Activated T-cell treated with anti-CD3 and anti-CD28 coated beads, Interleukin-2, amount 50 U/mL, for 4 hours (primary cell): ENCODE measurements around the gene KRTAP5-3. TPM values are rescaled to one million over a fixed set of nuclear protein-coding genes. Genes with fewer than 3 reads are reported as not detected.
"Not testable (repeated sequence)": the region's sequence is repeated elsewhere in the genome, so short reads cannot be mapped to it uniquely, and the experiment has no call there.

ENCODE experiments used
- ATAC-seq, 2 donors: fragments of 200-7000 bp; cut with Tn5 transposase; one replicate each; pipeline ENCODE4 v1.10.0; 2021
- DNase-seq: peaks from one replicate; pipeline ENCODE4 v3.0.0-alpha.2; 2020
- H3K27me3 Mint-ChIP-seq: one replicate; pipeline ENCODE4 v1.8.0; 2021; ENCODE audit warnings: low read depth, mixed read lengths
- H3K36me3 Mint-ChIP-seq: one replicate; pipeline ENCODE4 v1.8.0; 2022; ENCODE audit warnings: mixed read lengths; ENCODE audit not compliant: insufficient read depth
- H3K4me1 Mint-ChIP-seq: one replicate; pipeline ENCODE4 v1.8.0; 2021; ENCODE audit warnings: low read depth, mixed read lengths
- H3K4me3 Mint-ChIP-seq: one replicate; pipeline ENCODE4 v1.8.0; 2021; ENCODE audit warnings: mild to moderate bottlenecking, moderate library complexity, mixed read lengths
- H3K9me3 Mint-ChIP-seq: one replicate; pipeline ENCODE4 v1.8.0; 2021; ENCODE audit warnings: mixed read lengths
- total RNA-seq, 3 donors: library from RNA; stranded (reverse); gene quantifications; one replicate each; pipeline ENCODE4 v1.2.1, GENCODE V29; 2021

Gene KRTAP5-3
- total RNA-seq, 3 donors from 2014 or later = not detected

GRCh38 chr11:1595994-1596575 is 12.2 kb downstream of the KRTAP5-3 start:
- Mint-ChIP-seq H3K4me1 (peaks cover 11% of the 10 kb centered on the region), H3K27me3 (peaks cover 24% of the 10 kb centered on the region)
- not testable (repeated sequence) for H3K9me3 Mint-ChIP-seq, ATAC-seq, H3K4me3 Mint-ChIP-seq, H3K36me3 Mint-ChIP-seq, DNase-seq

- Mint-ChIP-seq H3K27me3 (peaks cover 19% of the 10 kb centered on the region), H3K4me3 (no peak overlapping the region)
- ATAC-seq = no peak
Observed at GRCh38 chr11:1592628-1593027, 15.6 kb downstream of the KRTAP5-3 start.

DNA sequence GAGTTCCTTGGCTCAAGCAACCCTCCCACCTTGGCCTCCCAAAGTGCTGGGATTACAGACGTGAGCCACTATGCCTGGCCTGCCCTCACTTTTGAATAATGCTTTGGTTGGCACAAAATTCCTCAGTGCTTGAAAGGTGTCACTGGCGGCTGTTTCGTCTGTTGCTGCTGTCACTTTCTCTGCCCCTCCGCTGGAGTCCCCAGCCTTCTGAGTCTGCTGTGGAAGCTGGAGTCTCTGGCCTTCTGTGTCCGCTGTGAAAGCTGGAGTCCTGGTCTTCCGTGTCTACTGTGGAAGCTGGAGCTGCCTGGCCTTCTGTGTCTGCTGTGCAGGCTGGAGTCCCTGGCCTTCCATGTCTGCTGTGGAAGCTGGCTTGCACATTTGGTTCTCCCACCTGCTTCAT is 18.3 kb downstream of the KRTAP5-3 start:
- H3K9me3 Mint-ChIP-seq = no peaks in the 10 kb centered on the region
- no peaks in the 10 kb centered on the region for H3K36me3 Mint-ChIP-seq
- H3K4me1 Mint-ChIP-seq = peaks cover 25% of the 10 kb centered on the region
- H3K4me3 Mint-ChIP-seq = no peak overlapping the region
- peaks cover 4% of the 10 kb centered on the region for H3K27me3 Mint-ChIP-seq
- DNase-seq (no peak), ATAC-seq (no peak)

More at GRCh38 chr11:1592628-1593027, 15.6 kb downstream of the KRTAP5-3 start:
- Mint-ChIP-seq H3K36me3 (no peaks in the 10 kb centered on the region), H3K4me1 (peaks cover 23% of the 10 kb centered on the region), H3K9me3 (no peaks in the 10 kb centered on the region)
- no peak for DNase-seq

DNA sequence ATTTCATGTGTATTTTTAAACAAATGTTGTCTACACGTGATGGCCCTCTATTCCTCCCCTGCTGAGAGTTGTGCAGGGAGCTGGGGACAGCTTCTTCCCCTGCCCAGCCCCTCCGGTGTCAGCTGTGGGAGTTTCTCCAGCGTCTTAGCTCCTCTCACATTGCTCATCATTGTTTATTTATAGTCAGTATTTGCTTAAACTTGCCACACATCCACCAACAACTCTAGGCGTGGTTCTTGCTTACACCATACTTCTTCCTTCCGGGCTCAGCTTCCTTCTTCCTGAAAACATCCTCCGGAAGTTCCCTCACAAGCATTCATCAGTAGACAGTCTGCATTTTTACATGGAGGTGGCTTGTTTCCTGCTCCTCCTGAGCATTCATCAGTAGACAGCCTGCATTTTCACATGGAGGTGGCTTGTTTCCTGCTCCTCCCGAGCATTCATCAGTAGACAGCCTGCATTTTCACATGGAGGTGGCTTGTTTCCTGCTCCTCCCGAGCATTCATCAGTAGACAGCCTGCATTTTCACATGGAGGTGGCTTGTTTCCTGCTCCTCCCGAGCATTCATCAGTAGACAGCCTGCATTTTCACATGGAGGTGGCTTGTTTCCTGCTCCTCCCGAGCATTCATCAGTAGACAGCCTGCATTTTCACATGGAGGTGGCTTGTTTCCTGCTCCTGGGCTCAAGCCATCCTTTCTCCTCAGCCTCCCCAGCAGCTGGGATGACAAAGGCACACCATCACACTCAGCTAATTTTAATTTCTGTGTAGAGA is 18.9 kb downstream of the KRTAP5-3 start:
- peak in 1 of 2 donors; percentile 43 for ATAC-seq
- DNase-seq, H3K36me3 Mint-ChIP-seq, H3K9me3 Mint-ChIP-seq, H3K27me3 Mint-ChIP-seq: not testable (repeated sequence)
- Mint-ChIP-seq H3K4me1 (peaks cover 26% of the 10 kb centered on the region), H3K4me3 (peak overlapping the region; percentile 72)

GRCh38 chr11:1586699-1587098 is 21.6 kb downstream of the KRTAP5-3 start:
- H3K4me1 Mint-ChIP-seq = peaks cover 31% of the 10 kb centered on the region
- H3K27me3 Mint-ChIP-seq = peaks cover 3% of the 10 kb centered on the region
- DNase-seq (no peak), ATAC-seq (no peak)
- H3K36me3 Mint-ChIP-seq = no peaks in the 10 kb centered on the region
- no peak overlapping the region for H3K4me3 Mint-ChIP-seq
- H3K9me3 Mint-ChIP-seq = no peaks in the 10 kb centered on the region

DNA sequence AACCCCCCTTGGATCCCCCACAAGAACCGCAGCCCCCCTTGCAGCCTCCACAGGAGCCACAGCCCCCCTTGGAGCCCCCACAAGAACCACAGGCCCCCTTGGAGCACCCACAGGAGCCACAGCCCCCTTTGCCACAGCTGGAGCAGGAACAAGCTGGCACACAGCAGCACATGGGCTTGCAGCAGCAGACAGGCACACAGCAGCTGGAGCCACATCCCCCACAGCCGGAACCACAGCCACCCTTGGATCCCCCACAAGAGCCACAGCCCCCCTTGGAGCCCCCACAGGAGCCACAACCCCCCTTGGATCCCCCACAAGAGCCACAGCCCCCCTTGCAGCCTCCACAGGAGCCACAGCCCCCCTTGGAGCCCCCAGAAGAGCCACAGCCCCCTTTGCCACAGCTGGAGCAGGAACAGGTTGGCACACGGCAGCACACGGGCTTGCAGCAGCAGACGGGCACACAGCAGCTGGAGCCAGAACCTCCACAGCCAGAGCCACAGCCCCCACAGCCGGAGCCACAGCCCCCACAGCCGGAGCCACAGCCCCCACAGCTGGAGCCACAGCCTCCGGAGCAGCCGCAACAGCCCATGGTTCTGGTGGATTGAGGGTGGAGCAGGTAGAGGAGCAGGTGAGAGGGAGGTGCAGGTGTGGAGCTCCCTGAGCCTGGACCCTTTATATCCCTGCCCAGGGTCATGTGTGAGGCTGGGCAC is 23.4 kb downstream of the KRTAP5-3 start, which contains the start of gene KRTAP5-1:
KRTAP5-1 (minus strand) TSS at position 623 of the 710 bp plus-strand sequence; CDS start at position 589, 34 bp downstream.
- not testable (repeated sequence) for H3K9me3 Mint-ChIP-seq, ATAC-seq, DNase-seq, H3K27me3 Mint-ChIP-seq, H3K36me3 Mint-ChIP-seq, H3K4me3 Mint-ChIP-seq
- peaks cover 26% of the 10 kb centered on the region for H3K4me1 Mint-ChIP-seq

- ATAC-seq, H3K4me3 Mint-ChIP-seq, H3K27me3 Mint-ChIP-seq, DNase-seq, H3K36me3 Mint-ChIP-seq: not testable (repeated sequence)
- Mint-ChIP-seq H3K9me3 (peaks cover 12% of the 10 kb centered on the region), H3K4me1 (peaks cover 15% of the 10 kb centered on the region)
Observed at GRCh38 chr11:1582909-1583308, 25.4 kb downstream of the KRTAP5-3 start.

- Mint-ChIP-seq H3K4me3 (no peak overlapping the region), H3K36me3 (peaks cover 3% of the 10 kb centered on the region), H3K27me3 (peaks cover 3% of the 10 kb centered on the region), H3K4me1 (peaks cover 13% of the 10 kb centered on the region), H3K9me3 (peaks cover 12% of the 10 kb centered on the region)
- DNase-seq = no peak
- no peak for ATAC-seq
Observed at GRCh38 chr11:1581976-1582375, 26.3 kb downstream of the KRTAP5-3 start.

GRCh38 chr11:1576825-1577224 is 31.4 kb downstream of the KRTAP5-3 start:
- DNase-seq (no peak), ATAC-seq (no peak)
- Mint-ChIP-seq H3K4me3 (no peak overlapping the region), H3K36me3 (peaks cover 3% of the 10 kb centered on the region), H3K27me3 (peaks cover 2% of the 10 kb centered on the region), H3K9me3 (peaks cover 12% of the 10 kb centered on the region), H3K4me1 (peaks cover 5% of the 10 kb centered on the region)

GRCh38 chr11:1575756-1576155 is 32.5 kb downstream of the KRTAP5-3 start:
- not testable (repeated sequence) for DNase-seq, ATAC-seq, H3K4me1 Mint-ChIP-seq, H3K36me3 Mint-ChIP-seq, H3K27me3 Mint-ChIP-seq
- Mint-ChIP-seq H3K4me3 (peak overlapping the region; percentile 47), H3K9me3 (peaks cover 12% of the 10 kb centered on the region)

DNA sequence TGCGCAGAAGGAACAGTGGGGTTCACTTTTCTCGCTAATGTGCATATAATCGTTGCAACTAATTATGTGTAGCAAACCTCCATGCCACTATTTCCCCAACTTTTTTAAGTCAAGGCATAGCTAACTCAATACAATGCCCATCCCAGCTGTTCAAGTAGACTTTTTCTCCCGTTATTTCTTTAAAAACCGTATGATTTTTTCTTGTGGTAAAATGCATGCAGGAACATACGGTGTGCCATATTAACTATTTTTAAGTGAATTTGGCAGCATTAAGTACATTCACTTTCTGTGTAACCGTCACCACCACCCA is 33.4 kb downstream of the KRTAP5-3 start:
- Mint-ChIP-seq H3K9me3 (peaks cover 12% of the 10 kb centered on the region), H3K27me3 (peaks cover 2% of the 10 kb centered on the region), H3K36me3 (peaks cover 3% of the 10 kb centered on the region), H3K4me1 (peaks cover 9% of the 10 kb centered on the region), H3K4me3 (no peak overlapping the region)
- no peak for ATAC-seq
- no peak for DNase-seq

DNA sequence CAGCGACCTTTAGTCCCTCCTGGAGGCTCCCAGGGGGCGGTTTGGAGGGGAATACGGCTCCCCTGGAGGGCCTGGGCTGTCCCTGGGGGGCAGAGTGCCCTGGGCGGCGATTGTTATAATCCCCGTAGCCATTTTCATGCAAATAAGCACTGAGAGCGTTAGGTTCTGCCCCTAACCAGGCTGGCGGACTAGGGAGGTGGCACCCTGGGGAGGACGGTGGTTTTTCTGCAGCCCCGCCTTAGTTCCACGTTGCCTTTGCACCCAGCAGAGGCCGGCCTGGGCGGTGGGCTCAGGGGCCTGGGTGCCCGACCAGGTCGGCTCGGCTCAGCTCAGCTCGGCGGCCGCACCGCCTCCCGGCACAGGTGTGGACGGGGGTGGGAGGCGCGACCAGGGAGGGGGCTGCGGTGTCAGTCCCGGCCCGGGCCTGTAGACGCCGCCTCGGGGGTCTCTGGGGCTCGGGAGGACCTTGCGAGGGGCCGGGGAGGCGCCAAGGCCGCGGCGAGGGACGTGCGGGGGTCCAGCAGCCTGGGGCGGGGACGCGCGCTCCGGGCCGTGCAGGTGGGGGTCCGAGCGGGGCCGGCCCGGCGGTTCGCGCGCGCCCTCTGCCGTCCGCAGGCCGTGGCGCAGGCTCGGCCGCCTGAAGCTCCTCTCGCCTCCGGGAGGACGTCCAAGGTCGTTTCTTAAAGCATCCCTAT is 33.9 kb downstream of the KRTAP5-3 start:
- DNase-seq (peak; percentile 52), ATAC-seq (peak; percentile 55 to 63)
- Mint-ChIP-seq H3K9me3 (peaks cover 12% of the 10 kb centered on the region), H3K36me3 (peaks cover 3% of the 10 kb centered on the region), H3K4me1 (peaks cover 12% of the 10 kb centered on the region), H3K4me3 (peak overlapping the region; percentile 75), H3K27me3 (peaks cover 2% of the 10 kb centered on the region)

DNA sequence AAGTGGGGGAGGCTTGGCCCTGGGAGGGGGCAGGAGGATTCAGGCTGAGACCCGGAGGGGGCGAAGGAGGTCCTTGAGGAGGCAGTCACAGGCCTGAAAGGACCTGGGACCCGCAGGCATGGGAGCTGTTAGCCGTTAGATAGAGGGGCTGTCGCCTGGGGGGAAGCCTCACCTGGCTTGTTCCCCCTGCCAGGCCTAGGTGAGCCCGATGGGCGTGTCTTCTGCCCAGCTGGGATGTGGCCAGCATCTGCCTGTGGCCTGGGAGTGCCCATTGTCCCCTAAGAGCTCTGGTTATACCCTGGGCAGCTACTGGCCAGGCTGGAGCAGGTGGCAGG is 34.4 kb downstream of the KRTAP5-3 start:
- peaks cover 17% of the 10 kb centered on the region for H3K4me1 Mint-ChIP-seq
- peaks cover 7% of the 10 kb centered on the region for H3K9me3 Mint-ChIP-seq
- H3K36me3 Mint-ChIP-seq = peaks cover 3% of the 10 kb centered on the region
- peak overlapping the region; percentile 75 for H3K4me3 Mint-ChIP-seq
- peak in 1 of 2 donors; percentile 1 for ATAC-seq
- H3K27me3 Mint-ChIP-seq = peaks cover 2% of the 10 kb centered on the region
- no peak for DNase-seq
